Measurements from ENCODE around the gene LDLR. TPM values are rescaled to one million over a fixed set of nuclear protein-coding genes. Genes with fewer than 3 reads are reported as not detected.
"Not testable (repeated sequence)": the region's sequence is repeated elsewhere in the genome, so short reads cannot be mapped to it uniquely, and the experiment has no call there.

LDLR gene
- total RNA-seq, 2 donors from 2014 or later = 179 to 194 TPM

- H3K27me3 Mint-ChIP-seq = no peaks in the 10 kb centered on the region
- H3K4me3 Mint-ChIP-seq = peak overlapping the region; percentile 91
- no peaks in the 10 kb centered on the region for H3K9me3 Mint-ChIP-seq
- no peak for ATAC-seq
- no peak for DNase-seq (ENCODE audit: low spot score)
- H3K27ac Mint-ChIP-seq = peak overlapping the region; percentile 96 to 98
- H3K36me3 Mint-ChIP-seq = no peaks in the 10 kb centered on the region
- peaks cover 26 to 31% of the 10 kb centered on the region in 2 donors for H3K4me1 Mint-ChIP-seq (ENCODE audit: low read depth in 2 of 2)
Measured at GRCh38 chr19:11088506-11089253, 583 bp upstream of the LDLR start.

- peak in 1 of 2 donors; percentile 21 for ATAC-seq
- Mint-ChIP-seq H3K4me3 (peak overlapping the region; percentile 91), H3K4me1 (ENCODE audit: low read depth in 2 of 2) (peaks cover 33 to 36% of the 10 kb centered on the region in 2 donors), H3K27ac (peak overlapping the region; percentile 96 to 98)
- not testable (repeated sequence) for H3K9me3 Mint-ChIP-seq; H3K36me3 Mint-ChIP-seq; DNase-seq (ENCODE audit: low spot score); H3K27me3 Mint-ChIP-seq
Measured at GRCh38 chr19:11090014-11090263, 676 bp downstream of the LDLR start.

GRCh38 chr19:11090264-11090996 lies 1.2 kb downstream of the LDLR start:
- no peaks in the 10 kb centered on the region for H3K27me3 Mint-ChIP-seq
- peaks cover 37 to 39% of the 10 kb centered on the region in 2 donors for H3K4me1 Mint-ChIP-seq (ENCODE audit: low read depth in 2 of 2)
- ATAC-seq = peak; percentile 95
- H3K9me3 Mint-ChIP-seq = no peaks in the 10 kb centered on the region
- H3K36me3 Mint-ChIP-seq = peaks cover 6% of the 10 kb centered on the region
- DNase-seq (ENCODE audit: low spot score) = peak; percentile 98
- peak overlapping the region; percentile 96 to 98 for H3K27ac Mint-ChIP-seq
- peak overlapping the region; percentile 91 for H3K4me3 Mint-ChIP-seq

GRCh38 chr19:11090997-11091702 lies 1.9 kb downstream of the LDLR start:
- DNase-seq (ENCODE audit: low spot score) (no peak), ATAC-seq (no peak)
- Mint-ChIP-seq H3K9me3 (peaks cover under 1% of the 10 kb centered on the region), H3K4me1 (ENCODE audit: low read depth in 2 of 2) (peaks cover 44 to 45% of the 10 kb centered on the region in 2 donors), H3K4me3 (peak overlapping the region; percentile 91), H3K27ac (peak overlapping the region; percentile 96 to 98), H3K36me3 (peaks cover 8% of the 10 kb centered on the region), H3K27me3 (no peaks in the 10 kb centered on the region)

- Mint-ChIP-seq H3K4me1 (ENCODE audit: low read depth in 2 of 2) (peaks cover 49 to 50% of the 10 kb centered on the region in 2 donors), H3K9me3 (peaks cover 3% of the 10 kb centered on the region), H3K36me3 (peaks cover 13% of the 10 kb centered on the region), H3K4me3 (peak overlapping the region; percentile 91), H3K27ac (peak overlapping the region; percentile 96 to 98), H3K27me3 (no peaks in the 10 kb centered on the region)
- ATAC-seq (no peak), DNase-seq (ENCODE audit: low spot score) (peak; percentile 74)
Measured at GRCh38 chr19:11091703-11092153, 2.5 kb downstream of the LDLR start.

GRCh38 chr19:11092181-11092538 lies 2.9 kb downstream of the LDLR start:
- H3K27me3 Mint-ChIP-seq = no peaks in the 10 kb centered on the region
- no peak for ATAC-seq
- peaks cover 3% of the 10 kb centered on the region for H3K9me3 Mint-ChIP-seq
- peaks cover 49 to 51% of the 10 kb centered on the region in 2 donors for H3K4me1 Mint-ChIP-seq (ENCODE audit: low read depth in 2 of 2)
- peaks cover 13% of the 10 kb centered on the region for H3K36me3 Mint-ChIP-seq
- peak overlapping the region; percentile 96 to 98 for H3K27ac Mint-ChIP-seq
- no peak for DNase-seq (ENCODE audit: low spot score)
- H3K4me3 Mint-ChIP-seq = peak overlapping the region; percentile 91

- H3K27me3 Mint-ChIP-seq = no peaks in the 10 kb centered on the region
- H3K27ac Mint-ChIP-seq = peak overlapping the region; percentile 96 to 98
- peaks cover 3% of the 10 kb centered on the region for H3K9me3 Mint-ChIP-seq
- peaks cover 13% of the 10 kb centered on the region for H3K36me3 Mint-ChIP-seq
- H3K4me3 Mint-ChIP-seq = peak overlapping the region; percentile 91
- peaks cover 43 to 49% of the 10 kb centered on the region in 2 donors for H3K4me1 Mint-ChIP-seq (ENCODE audit: low read depth in 2 of 2)
- ATAC-seq = no peak
- no peak for DNase-seq (ENCODE audit: low spot score)
Measured at GRCh38 chr19:11093689-11094238, 4.5 kb downstream of the LDLR start.

GRCh38 chr19:11094520-11094894 lies 5.2 kb downstream of the LDLR start:
- H3K27me3 Mint-ChIP-seq = no peaks in the 10 kb centered on the region
- H3K9me3 Mint-ChIP-seq = peaks cover 3% of the 10 kb centered on the region
- H3K4me3 Mint-ChIP-seq = peak overlapping the region; percentile 75
- peaks cover 13% of the 10 kb centered on the region for H3K36me3 Mint-ChIP-seq
- DNase-seq (ENCODE audit: low spot score) (no peak), ATAC-seq (no peak)
- peaks cover 43 to 45% of the 10 kb centered on the region in 2 donors for H3K4me1 Mint-ChIP-seq (ENCODE audit: low read depth in 2 of 2)
- H3K27ac Mint-ChIP-seq = peak overlapping the region; percentile 81 to 98

GRCh38 chr19:11096210-11096841 lies 7.1 kb downstream of the LDLR start:
- Mint-ChIP-seq H3K36me3 (peaks cover 20% of the 10 kb centered on the region), H3K27ac (peak overlapping the region; percentile 81 to 98)
- peak; percentile 70 to 76 for ATAC-seq

GRCh38 chr19:11097367-11097766 lies 8.1 kb downstream of the LDLR start:
- Mint-ChIP-seq H3K36me3 (peaks cover 20% of the 10 kb centered on the region), H3K4me3 (peak overlapping the region; percentile 4), H3K4me1 (ENCODE audit: low read depth in 2 of 2) (peaks cover 44 to 49% of the 10 kb centered on the region in 2 donors), H3K27ac (peak overlapping the region; percentile 18 to 98)
- not testable (repeated sequence) for H3K9me3 Mint-ChIP-seq; DNase-seq (ENCODE audit: low spot score); ATAC-seq; H3K27me3 Mint-ChIP-seq

More at GRCh38 chr19:11096210-11096841, 7.1 kb downstream of the LDLR start:
- H3K9me3 Mint-ChIP-seq = peaks cover 3% of the 10 kb centered on the region
- no peaks in the 10 kb centered on the region for H3K27me3 Mint-ChIP-seq
- peaks cover 47 to 53% of the 10 kb centered on the region in 2 donors for H3K4me1 Mint-ChIP-seq (ENCODE audit: low read depth in 2 of 2)
- DNase-seq (ENCODE audit: low spot score) = no peak
- peak overlapping the region; percentile 75 for H3K4me3 Mint-ChIP-seq

GRCh38 chr19:11098327-11098726 lies 9.1 kb downstream of the LDLR start:
- Mint-ChIP-seq H3K4me3 (no peak overlapping the region), H3K9me3 (peaks cover 3% of the 10 kb centered on the region), H3K27me3 (no peaks in the 10 kb centered on the region), H3K4me1 (ENCODE audit: low read depth in 2 of 2) (peaks cover 38 to 39% of the 10 kb centered on the region in 2 donors), H3K36me3 (peaks cover 24% of the 10 kb centered on the region), H3K27ac (peak overlapping the region in 1 of 2 donors; percentile 18)
- ATAC-seq (no peak), DNase-seq (ENCODE audit: low spot score) (no peak)

- H3K27me3 Mint-ChIP-seq = no peaks in the 10 kb centered on the region
- peak overlapping the region; percentile 53 to 89 for H3K27ac Mint-ChIP-seq
- ATAC-seq (no peak), DNase-seq (ENCODE audit: low spot score) (no peak)
- H3K9me3 Mint-ChIP-seq = peaks cover 3% of the 10 kb centered on the region
- no peak overlapping the region for H3K4me3 Mint-ChIP-seq
- peaks cover 24% of the 10 kb centered on the region for H3K36me3 Mint-ChIP-seq
- peaks cover 34 to 37% of the 10 kb centered on the region in 2 donors for H3K4me1 Mint-ChIP-seq (ENCODE audit: low read depth in 2 of 2)
Measured at GRCh38 chr19:11098861-11099260, 9.6 kb downstream of the LDLR start.

GRCh38 chr19:11100049-11100448 lies 10.8 kb downstream of the LDLR start:
- H3K4me3 Mint-ChIP-seq = peak overlapping the region; percentile 4
- DNase-seq (ENCODE audit: low spot score) (no peak), ATAC-seq (no peak)
- peak overlapping the region; percentile 53 to 89 for H3K27ac Mint-ChIP-seq
- peaks cover 25% of the 10 kb centered on the region for H3K36me3 Mint-ChIP-seq
- no peaks in the 10 kb centered on the region for H3K27me3 Mint-ChIP-seq
- peaks cover 25 to 29% of the 10 kb centered on the region in 2 donors for H3K4me1 Mint-ChIP-seq (ENCODE audit: low read depth in 2 of 2)
- peaks cover 3% of the 10 kb centered on the region for H3K9me3 Mint-ChIP-seq
